Trophoblast cell (in vitro differentiated cells and primary cell): ENCODE data around the gene OR7G1. TPM values are rescaled to one million over a fixed set of nuclear protein-coding genes. Genes with fewer than 3 reads are reported as not detected.

Experiments used
- DNase-seq, 2 donors: peaks; one replicate each; pipeline ENCODE4 v3.0.0-alpha.2; 2016
- H2AFZ ChIP-seq: 2 replicates; pipeline ENCODE4 v1.6.1; 2013; ENCODE audit warnings: low read length, moderate library complexity, mild to moderate bottlenecking; ENCODE audit not compliant: insufficient read depth, poor library complexity
- H2AK5ac ChIP-seq: 2 replicates; pipeline ENCODE4 v1.6.1; 2013; ENCODE audit warnings: mild to moderate bottlenecking, low read length
- H2BK120ac ChIP-seq: 2 replicates; pipeline ENCODE4 v1.6.1; 2013; ENCODE audit warnings: low read length, mild to moderate bottlenecking, moderate library complexity; ENCODE audit not compliant: insufficient read depth, poor library complexity
- H2BK12ac ChIP-seq: 2 replicates; pipeline ENCODE4 v1.6.1; 2013; ENCODE audit warnings: mild to moderate bottlenecking, low read length, moderate library complexity
- H2BK5ac ChIP-seq: 2 replicates; pipeline ENCODE4 v1.6.1; 2013; ENCODE audit warnings: low read length, low read depth, moderate library complexity, mild to moderate bottlenecking; ENCODE audit not compliant: poor library complexity
- H3K14ac ChIP-seq: 2 replicates; pipeline ENCODE4 v1.6.1; 2013; ENCODE audit warnings: mild to moderate bottlenecking, low read length
- H3K18ac ChIP-seq: 2 replicates; pipeline ENCODE4 v1.6.1; 2013; ENCODE audit warnings: mild to moderate bottlenecking, low read length
- H3K23ac ChIP-seq: 2 replicates; pipeline ENCODE4 v1.6.1; 2013; ENCODE audit warnings: low read length
- H3K27ac ChIP-seq: 2 replicates; pipeline ENCODE4 v1.5.1; 2013; ENCODE audit warnings: low read depth, mild to moderate bottlenecking, inconsistent platforms, low read length, moderate library complexity
- H3K27me3 ChIP-seq: 2 replicates; pipeline ENCODE4 v1.6.1; 2013; ENCODE audit warnings: inconsistent platforms, mild to moderate bottlenecking, low read length, moderate library complexity; ENCODE audit not compliant: insufficient read depth
- H3K36me3 ChIP-seq, 2 experiments: 1 replicate in 1 of 2; 2 replicates in 1 of 2; pipeline ENCODE4 v1.6.1; 2013; ENCODE audit warnings: low read length in 2 of 2, mild to moderate bottlenecking in 2 of 2, moderate library complexity in 1 of 2; ENCODE audit not compliant: insufficient read depth in 2 of 2, control insufficient read depth in 1 of 2
- H3K4ac ChIP-seq: 2 replicates; pipeline ENCODE4 v1.6.1; 2013; ENCODE audit warnings: low read depth, mild to moderate bottlenecking, low read length, moderate library complexity
- H3K4me1 ChIP-seq, 2 experiments: 1 replicate in 1 of 2; 2 replicates in 1 of 2; pipeline ENCODE4 v1.6.1; 2013; ENCODE audit warnings: low read length in 2 of 2, mild to moderate bottlenecking in 2 of 2, moderate library complexity in 1 of 2; ENCODE audit not compliant: insufficient read depth in 2 of 2, control insufficient read depth in 1 of 2
- H3K4me2 ChIP-seq: 2 replicates; pipeline ENCODE4 v1.6.1; 2013; ENCODE audit warnings: inconsistent platforms, mild to moderate bottlenecking, low read length, moderate library complexity
- H3K4me3 ChIP-seq: 2 replicates; pipeline ENCODE4 v1.5.1; 2013; ENCODE audit warnings: mild to moderate bottlenecking, low read depth, low read length, inconsistent platforms
- H3K79me1 ChIP-seq: one replicate; pipeline ENCODE4 v1.6.1; 2013; ENCODE audit warnings: low read length
- H3K79me2 ChIP-seq: 2 replicates; pipeline ENCODE4 v1.6.1; 2013; ENCODE audit warnings: low read length, mild to moderate bottlenecking; ENCODE audit not compliant: control insufficient read depth, insufficient read depth, poor library complexity
- H3K9ac ChIP-seq: 2 replicates; pipeline ENCODE4 v1.6.1; 2013; ENCODE audit warnings: mild to moderate bottlenecking, low read length
- H3K9me3 ChIP-seq: 2 replicates; pipeline ENCODE4 v1.6.1; 2013; ENCODE audit warnings: low read depth, mild to moderate bottlenecking, control low read depth, inconsistent platforms, low read length; ENCODE audit not compliant: insufficient read depth
- H4K12ac ChIP-seq: 2 replicates; pipeline ENCODE4 v1.6.1; 2013; ENCODE audit warnings: low read depth, mild to moderate bottlenecking, low read length, moderate library complexity
- H4K8ac ChIP-seq: 2 replicates; pipeline ENCODE4 v1.6.1; 2013; ENCODE audit warnings: low read depth, mild to moderate bottlenecking, low read length, moderate library complexity
- H4K91ac ChIP-seq: one replicate; pipeline ENCODE4 v1.6.1; 2013; ENCODE audit warnings: low read depth, mild to moderate bottlenecking, low read length, moderate library complexity
- WGBS: extraction: QIAGEN DNeasy Blood & Tissue Kit; methylation state at CpG from one replicate; pipeline ENCODE4 v1.1.7; 2013; ENCODE audit warnings: missing lambda C conversion rate; ENCODE audit not compliant: insufficient read length, insufficient coverage; ENCODE audit errors: extremely low coverage; 5-methylcytosine and 5-hydroxymethylcytosine counted together
- polyA plus RNA-seq: library from polyadenylated mRNA; stranded (reverse); fragments of 200-250 nt; gene quantifications from 2 replicates; pipeline ENCODE4 v1.2.3, GENCODE V29; 2013

Gene OR7G1
- polyA plus RNA-seq: not detected in 2 replicates

GRCh38 chr19:9115307-9115813 is at the start of gene OR7G1:
Gene OR7G1, minus strand, starts transcription at chr19:9115763. Its CDS starts 0 bp downstream, at chr19:9115763.
- H2AFZ ChIP-seq: no peak within 1 kb of the TSS
- H2BK12ac ChIP-seq: no peak within 1 kb of the TSS
- H2BK5ac ChIP-seq: no peak within 1 kb of the TSS
- H3K18ac ChIP-seq: no peak within 1 kb of the TSS
- no peak within 1 kb of the TSS for H4K8ac ChIP-seq
- no peak within 1 kb of the TSS for H2BK120ac ChIP-seq
- H3K14ac ChIP-seq: no peak within 1 kb of the TSS
- H3K79me1 ChIP-seq: no peaks in the 10 kb centered on the region
- H3K27me3 ChIP-seq: no peaks in the 10 kb centered on the region
- H3K79me2 ChIP-seq: no peaks in the 10 kb centered on the region
- H3K4me2 ChIP-seq: no peak within 1 kb of the TSS
- no peak within 1 kb of the TSS for H4K91ac ChIP-seq
- no peak within 1 kb of the TSS for H3K4me3 ChIP-seq
- no peak within 1 kb of the TSS for H3K27ac ChIP-seq
- no peak for DNase-seq
- no peak within 1 kb of the TSS for H2AK5ac ChIP-seq
- no peak within 1 kb of the TSS for H4K12ac ChIP-seq
- WGBS: no CpG with 5 or more reads among the region's 2 CpGs
- no peak within 1 kb of the TSS for H3K9ac ChIP-seq
- no peaks in the 10 kb centered on the region for H3K4me1 ChIP-seq
- peaks cover 12% of the 10 kb centered on the region for H3K9me3 ChIP-seq
- H3K36me3 ChIP-seq: no peaks in the 10 kb centered on the region
- H3K4ac ChIP-seq: no peak within 1 kb of the TSS
- no peak within 1 kb of the TSS for H3K23ac ChIP-seq

GRCh38 chr19:9165261-9165660 is 49.7 kb upstream of the OR7G1 start:
- Histone ChIP-seq H4K12ac (no peak overlapping the region), H3K9ac (no peak overlapping the region), H3K79me1 (no peaks in the 10 kb centered on the region), H2AK5ac (no peak overlapping the region), H3K4me2 (no peak overlapping the region), H2BK120ac (no peak overlapping the region), H3K27me3 (no peaks in the 10 kb centered on the region), H3K4me1 (no peaks in the 10 kb centered on the region), H3K18ac (no peak overlapping the region), H3K4me3 (no peak overlapping the region), H3K79me2 (no peaks in the 10 kb centered on the region), H2BK12ac (no peak overlapping the region), H3K4ac (no peak overlapping the region), H2AFZ (no peak overlapping the region), H4K91ac (no peak overlapping the region), H3K23ac (no peak overlapping the region), H3K14ac (no peak overlapping the region), H3K27ac (no peak overlapping the region), H2BK5ac (no peak overlapping the region), H3K36me3 (peaks cover 30 to 36% of the 10 kb centered on the region in 2 experiments), H4K8ac (no peak overlapping the region), H3K9me3 (peaks cover 12% of the 10 kb centered on the region)
- DNase-seq: no peak
- no CpG with 5 or more reads among the region's 3 CpGs for WGBS

DNA sequence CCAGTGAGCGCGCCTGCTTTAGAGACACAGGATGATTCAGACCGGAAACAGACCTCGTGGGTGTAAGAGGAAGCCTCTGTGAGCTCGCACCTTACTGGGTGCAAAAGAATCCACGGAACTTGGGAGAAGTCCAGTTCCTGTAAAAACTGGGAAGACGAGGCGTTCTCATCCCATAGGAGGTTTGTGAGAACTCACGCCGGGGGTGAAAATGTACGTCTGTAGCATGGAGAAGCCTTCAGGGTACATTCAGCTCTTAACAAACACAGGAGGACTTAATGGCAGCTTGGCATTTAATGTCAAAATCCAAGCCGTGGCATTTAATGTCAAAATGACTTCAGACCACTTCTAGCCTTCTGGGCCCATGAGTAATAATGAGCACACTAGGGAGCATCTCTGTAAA is 45.9 kb upstream of the OR7G1 start:
- H3K27me3 ChIP-seq: no peaks in the 10 kb centered on the region
- no peak overlapping the region for H3K4me3 ChIP-seq
- no peak overlapping the region for H2BK5ac ChIP-seq
- no peak overlapping the region for H4K12ac ChIP-seq
- no peak overlapping the region for H3K14ac ChIP-seq
- H3K9me3 ChIP-seq: peaks cover 20% of the 10 kb centered on the region
- H3K9ac ChIP-seq: no peak overlapping the region
- no peak overlapping the region for H2BK120ac ChIP-seq
- H3K4me1 ChIP-seq: no peaks in the 10 kb centered on the region
- no peak overlapping the region for H3K27ac ChIP-seq
- DNase-seq: no peak
- H3K79me1 ChIP-seq: no peaks in the 10 kb centered on the region
- H3K4ac ChIP-seq: no peak overlapping the region
- H2BK12ac ChIP-seq: no peak overlapping the region
- H3K18ac ChIP-seq: no peak overlapping the region
- H3K79me2 ChIP-seq: no peaks in the 10 kb centered on the region
- H3K23ac ChIP-seq: no peak overlapping the region
- WGBS: no CpG with 5 or more reads among the region's 12 CpGs
- H2AFZ ChIP-seq: no peak overlapping the region
- H2AK5ac ChIP-seq: no peak overlapping the region
- H3K4me2 ChIP-seq: no peak overlapping the region
- H4K91ac ChIP-seq: no peak overlapping the region
- H3K36me3 ChIP-seq: peaks cover 61 to 71% of the 10 kb centered on the region in 2 experiments
- no peak overlapping the region for H4K8ac ChIP-seq

GRCh38 chr19:9159891-9160290 is 44.3 kb upstream of the OR7G1 start:
- Histone ChIP-seq H3K4me3 (no peak overlapping the region), H2BK120ac (no peak overlapping the region), H3K79me1 (no peaks in the 10 kb centered on the region), H3K23ac (no peak overlapping the region), H2AK5ac (no peak overlapping the region), H3K36me3 (peaks cover 68 to 80% of the 10 kb centered on the region in 2 experiments), H4K12ac (no peak overlapping the region), H2AFZ (no peak overlapping the region), H4K91ac (no peak overlapping the region), H4K8ac (no peak overlapping the region), H3K4me2 (no peak overlapping the region), H3K27me3 (no peaks in the 10 kb centered on the region), H3K4ac (no peak overlapping the region), H3K4me1 (no peaks in the 10 kb centered on the region), H2BK12ac (no peak overlapping the region), H3K9ac (no peak overlapping the region), H3K9me3 (peaks cover 23% of the 10 kb centered on the region), H3K14ac (no peak overlapping the region), H3K79me2 (no peaks in the 10 kb centered on the region), H3K27ac (no peak overlapping the region), H3K18ac (no peak overlapping the region), H2BK5ac (no peak overlapping the region)
- no CpG with 5 or more reads among the region's 13 CpGs for WGBS
- no peak for DNase-seq
